ENCODE results near the gene AKT3.

AKT3 gene

GRCh38 chr1:243462929-243463697, 386.9 kb downstream of the AKT3 start:
- no peaks in the 10 kb centered on the region for H3K9me3 Mint-ChIP-seq (ENCODE audit: low read depth)
- no peak overlapping the region for H3K4me3 Mint-ChIP-seq
- H3K36me3 Mint-ChIP-seq = peaks cover 3% of the 10 kb centered on the region
- H3K4me1 Mint-ChIP-seq (ENCODE audit: low read depth) = no peaks in the 10 kb centered on the region
- H3K27ac Mint-ChIP-seq = no peak overlapping the region
- H3K27me3 Mint-ChIP-seq = no peaks in the 10 kb centered on the region

GRCh38 chr1:243461700-243462099, 388.3 kb downstream of the AKT3 start:
- H3K4me1 Mint-ChIP-seq (ENCODE audit: low read depth) = no peaks in the 10 kb centered on the region
- no peaks in the 10 kb centered on the region for H3K27me3 Mint-ChIP-seq
- no peak overlapping the region for H3K27ac Mint-ChIP-seq
- no peaks in the 10 kb centered on the region for H3K9me3 Mint-ChIP-seq (ENCODE audit: low read depth)
- peaks cover 3% of the 10 kb centered on the region for H3K36me3 Mint-ChIP-seq
- H3K4me3 Mint-ChIP-seq = no peak overlapping the region

- no peaks in the 10 kb centered on the region for H3K9me3 Mint-ChIP-seq (ENCODE audit: low read depth)
- H3K4me1 Mint-ChIP-seq (ENCODE audit: low read depth) = no peaks in the 10 kb centered on the region
- no peaks in the 10 kb centered on the region for H3K27me3 Mint-ChIP-seq
- H3K36me3 Mint-ChIP-seq = peaks cover 7% of the 10 kb centered on the region
- H3K4me3 Mint-ChIP-seq = no peak overlapping the region
- H3K27ac Mint-ChIP-seq = no peak overlapping the region
Observed at GRCh38 chr1:243459059-243459458, 391.0 kb downstream of the AKT3 start.

GRCh38 chr1:243457363-243457982, 392.6 kb downstream of the AKT3 start:
- H3K27me3 Mint-ChIP-seq = no peaks in the 10 kb centered on the region
- H3K36me3 Mint-ChIP-seq = peaks cover 7% of the 10 kb centered on the region
- H3K27ac Mint-ChIP-seq = no peak overlapping the region
- no peaks in the 10 kb centered on the region for H3K9me3 Mint-ChIP-seq (ENCODE audit: low read depth)
- H3K4me1 Mint-ChIP-seq (ENCODE audit: low read depth) = no peaks in the 10 kb centered on the region
- no peak overlapping the region for H3K4me3 Mint-ChIP-seq

- Mint-ChIP-seq H3K4me1 (ENCODE audit: low read depth) (no peaks in the 10 kb centered on the region), H3K27me3 (no peaks in the 10 kb centered on the region), H3K36me3 (peaks cover 9% of the 10 kb centered on the region), H3K4me3 (no peak overlapping the region), H3K27ac (no peak overlapping the region), H3K9me3 (ENCODE audit: low read depth) (no peaks in the 10 kb centered on the region)
Observed at GRCh38 chr1:243455760-243456651, 394.0 kb downstream of the AKT3 start.

- H3K4me1 Mint-ChIP-seq (ENCODE audit: low read depth) = no peaks in the 10 kb centered on the region
- no peaks in the 10 kb centered on the region for H3K27me3 Mint-ChIP-seq
- no peaks in the 10 kb centered on the region for H3K9me3 Mint-ChIP-seq (ENCODE audit: low read depth)
- H3K36me3 Mint-ChIP-seq = peaks cover 15% of the 10 kb centered on the region
- H3K4me3 Mint-ChIP-seq = no peak overlapping the region
- H3K27ac Mint-ChIP-seq = no peak overlapping the region
Observed at GRCh38 chr1:243454328-243454997, 395.6 kb downstream of the AKT3 start.

- no peaks in the 10 kb centered on the region for H3K9me3 Mint-ChIP-seq (ENCODE audit: low read depth)
- no peaks in the 10 kb centered on the region for H3K27me3 Mint-ChIP-seq
- peaks cover 2% of the 10 kb centered on the region for H3K4me1 Mint-ChIP-seq (ENCODE audit: low read depth)
- H3K27ac Mint-ChIP-seq = no peak overlapping the region
- peaks cover 19% of the 10 kb centered on the region for H3K36me3 Mint-ChIP-seq
- H3K4me3 Mint-ChIP-seq = no peak overlapping the region
Observed at GRCh38 chr1:243452092-243452491, 398.0 kb downstream of the AKT3 start.

- no peak overlapping the region for H3K4me3 Mint-ChIP-seq
- H3K27ac Mint-ChIP-seq = no peak overlapping the region
- no peaks in the 10 kb centered on the region for H3K27me3 Mint-ChIP-seq
- no peaks in the 10 kb centered on the region for H3K9me3 Mint-ChIP-seq (ENCODE audit: low read depth)
- peaks cover 22% of the 10 kb centered on the region for H3K36me3 Mint-ChIP-seq
- H3K4me1 Mint-ChIP-seq (ENCODE audit: low read depth) = peaks cover 2% of the 10 kb centered on the region
Observed at GRCh38 chr1:243449373-243449772, 400.7 kb downstream of the AKT3 start.

- Mint-ChIP-seq H3K36me3 (peaks cover 22% of the 10 kb centered on the region), H3K4me1 (ENCODE audit: low read depth) (peaks cover 2% of the 10 kb centered on the region), H3K27me3 (no peaks in the 10 kb centered on the region), H3K4me3 (no peak overlapping the region), H3K9me3 (ENCODE audit: low read depth) (no peaks in the 10 kb centered on the region), H3K27ac (no peak overlapping the region)
Observed at GRCh38 chr1:243447844-243448243, 402.2 kb downstream of the AKT3 start.

GRCh38 chr1:243447347-243447746, 402.7 kb downstream of the AKT3 start:
- H3K27me3 Mint-ChIP-seq = no peaks in the 10 kb centered on the region
- peaks cover 22% of the 10 kb centered on the region for H3K36me3 Mint-ChIP-seq
- no peak overlapping the region for H3K4me3 Mint-ChIP-seq
- H3K27ac Mint-ChIP-seq = no peak overlapping the region
- H3K9me3 Mint-ChIP-seq (ENCODE audit: low read depth) = no peaks in the 10 kb centered on the region
- H3K4me1 Mint-ChIP-seq (ENCODE audit: low read depth) = peaks cover 2% of the 10 kb centered on the region

- H3K4me3 Mint-ChIP-seq = no peak overlapping the region
- H3K36me3 Mint-ChIP-seq = peaks cover 15% of the 10 kb centered on the region
- no peaks in the 10 kb centered on the region for H3K27me3 Mint-ChIP-seq
- H3K9me3 Mint-ChIP-seq (ENCODE audit: low read depth) = no peaks in the 10 kb centered on the region
- no peak overlapping the region for H3K27ac Mint-ChIP-seq
- H3K4me1 Mint-ChIP-seq (ENCODE audit: low read depth) = peaks cover 3% of the 10 kb centered on the region
Observed at GRCh38 chr1:243443557-243443956, 406.5 kb downstream of the AKT3 start.

- Mint-ChIP-seq H3K4me3 (no peak overlapping the region), H3K4me1 (ENCODE audit: low read depth) (peaks cover 1% of the 10 kb centered on the region), H3K27ac (no peak overlapping the region), H3K36me3 (peaks cover 15% of the 10 kb centered on the region), H3K27me3 (no peaks in the 10 kb centered on the region), H3K9me3 (ENCODE audit: low read depth) (no peaks in the 10 kb centered on the region)
Observed at GRCh38 chr1:243441601-243442000, 408.4 kb downstream of the AKT3 start.

- H3K9me3 Mint-ChIP-seq (ENCODE audit: low read depth) = no peaks in the 10 kb centered on the region
- peaks cover 1% of the 10 kb centered on the region for H3K4me1 Mint-ChIP-seq (ENCODE audit: low read depth)
- H3K36me3 Mint-ChIP-seq = peaks cover 13% of the 10 kb centered on the region
- H3K27ac Mint-ChIP-seq = no peak overlapping the region
- no peaks in the 10 kb centered on the region for H3K27me3 Mint-ChIP-seq
- H3K4me3 Mint-ChIP-seq = no peak overlapping the region
Observed at GRCh38 chr1:243440406-243440805, 409.6 kb downstream of the AKT3 start.

GRCh38 chr1:243438815-243439214, 411.2 kb downstream of the AKT3 start:
- H3K27me3 Mint-ChIP-seq = no peaks in the 10 kb centered on the region
- no peak overlapping the region for H3K4me3 Mint-ChIP-seq
- no peak overlapping the region for H3K27ac Mint-ChIP-seq
- peaks cover 1% of the 10 kb centered on the region for H3K4me1 Mint-ChIP-seq (ENCODE audit: low read depth)
- H3K36me3 Mint-ChIP-seq = peaks cover 11% of the 10 kb centered on the region
- H3K9me3 Mint-ChIP-seq (ENCODE audit: low read depth) = no peaks in the 10 kb centered on the region
